ENCODE data around the gene PPP1R3F.

The PPP1R3F gene

DNA sequence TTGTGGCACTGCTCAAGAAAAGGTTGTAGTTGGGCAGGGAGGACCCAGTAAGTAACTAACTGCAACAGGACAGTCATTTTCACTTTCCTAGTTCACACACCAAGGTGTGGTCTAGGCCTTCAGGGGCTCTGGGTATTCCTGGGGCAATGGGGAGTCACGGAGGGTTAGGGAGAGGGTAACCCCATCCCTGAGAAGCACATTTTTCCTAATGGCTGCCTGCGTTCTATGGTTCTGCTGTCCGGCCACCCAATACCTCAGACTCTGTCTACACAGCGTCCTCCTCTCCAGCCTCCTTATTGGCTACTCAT is 937 bp upstream of the PPP1R3F start:
- in situ Hi-C loops (cut with HindIII; ENCODE audit: low pct_ligation_motif_present, low pct_unique_long_range_greater_than_20kb, low sequenced_read_pairs), result no loop called here
- DNase-seq, result no peak

DNA sequence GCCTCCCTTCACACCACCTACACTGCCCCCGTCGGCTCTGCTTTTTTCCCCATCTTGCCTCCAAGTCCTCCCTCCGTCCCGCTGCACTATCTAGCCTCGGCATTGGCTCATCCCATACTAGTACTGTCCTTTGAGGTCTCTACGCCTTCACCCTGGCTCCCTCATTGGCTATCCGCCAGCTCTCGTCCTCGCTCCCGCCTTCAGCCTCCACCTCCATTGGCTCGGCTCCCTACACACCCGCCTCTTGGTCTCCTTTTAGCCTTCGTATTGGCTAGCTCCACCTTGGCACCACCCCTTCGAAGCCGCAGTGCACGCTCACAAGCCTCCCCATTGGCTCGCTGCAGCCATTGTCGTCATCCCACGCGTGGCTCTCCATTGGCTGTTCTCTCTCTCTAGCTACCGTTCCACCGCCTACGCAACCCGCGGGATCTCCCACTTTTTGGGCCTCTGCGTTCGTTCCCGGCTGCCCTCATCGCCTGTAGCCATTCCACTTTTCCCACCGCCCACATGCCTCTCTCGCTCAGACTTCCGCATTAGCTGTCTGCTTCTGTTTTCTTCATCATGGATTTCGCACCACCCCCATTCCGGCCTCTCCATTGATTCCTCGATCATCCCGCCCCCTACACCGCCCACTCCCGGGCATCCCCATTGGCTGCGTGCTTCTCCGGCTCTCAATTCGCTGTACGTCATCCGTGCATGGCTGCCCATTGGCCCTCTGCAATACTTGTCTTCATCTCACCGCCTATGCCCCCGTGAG is 405 bp upstream of the PPP1R3F start:
- in situ Hi-C loops (cut with HindIII; ENCODE audit: low pct_ligation_motif_present, low pct_unique_long_range_greater_than_20kb, low sequenced_read_pairs), result no loop called here
- peak; percentile 94 for DNase-seq

DNA sequence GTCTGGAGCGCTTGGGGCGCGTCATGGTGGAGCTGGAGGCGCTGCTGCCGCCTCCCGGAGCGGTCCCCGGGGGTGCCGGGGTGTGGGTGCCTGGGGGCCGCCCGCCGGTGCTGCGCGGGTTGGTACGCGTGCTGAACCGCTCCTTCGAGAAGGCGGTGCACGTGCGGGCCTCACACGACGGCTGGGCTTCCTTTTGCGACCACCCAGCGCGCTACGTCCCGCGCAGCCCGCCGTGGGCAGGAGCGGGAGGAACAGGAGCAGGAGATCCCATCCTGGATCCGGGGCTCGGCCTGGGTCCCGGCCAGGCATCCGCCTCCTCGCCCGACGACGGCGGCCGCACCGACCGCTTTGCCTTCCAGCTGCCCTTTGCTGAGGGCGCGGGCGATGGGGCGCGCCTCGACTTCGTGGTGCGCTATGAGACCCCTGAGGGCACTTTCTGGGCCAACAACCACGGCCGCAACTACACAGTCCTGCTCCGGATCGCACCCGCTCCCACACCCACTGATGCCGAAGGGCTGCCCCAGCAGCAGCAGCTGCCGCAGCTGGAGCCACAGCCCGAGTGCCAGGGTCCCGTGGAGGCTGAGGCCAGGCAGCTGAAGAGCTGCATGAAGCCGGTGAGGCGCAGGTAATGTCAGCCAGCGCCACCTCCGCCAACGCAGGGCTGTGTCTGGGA is 792 bp downstream of the PPP1R3F start:
- in situ Hi-C loops (cut with HindIII; ENCODE audit: low pct_ligation_motif_present, low pct_unique_long_range_greater_than_20kb, low sequenced_read_pairs), result no loop called here
- no peak for DNase-seq

DNA sequence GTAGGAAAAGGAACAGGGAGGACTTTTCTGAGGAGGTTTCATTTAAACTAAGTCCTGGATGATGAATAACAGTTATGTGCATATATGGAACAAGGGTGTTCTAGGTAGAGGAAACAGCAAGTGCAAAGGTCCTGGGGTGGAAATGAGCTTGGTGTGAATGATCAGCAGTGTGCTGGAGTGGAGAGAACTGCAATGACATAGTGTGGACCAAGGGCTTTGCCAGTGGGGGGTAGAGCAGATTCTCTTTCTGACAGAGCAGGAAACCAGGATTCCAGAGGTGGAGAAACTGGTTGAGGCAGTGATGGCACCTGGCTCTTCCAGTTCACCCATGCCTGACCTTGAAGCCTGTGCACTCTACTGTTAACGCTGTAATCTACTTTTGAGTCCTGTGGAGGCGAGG is 1.7 kb downstream of the PPP1R3F start:
- no peak for DNase-seq
- in situ Hi-C loops (cut with HindIII; ENCODE audit: low pct_ligation_motif_present, low pct_unique_long_range_greater_than_20kb, low sequenced_read_pairs), result no loop called here

DNA sequence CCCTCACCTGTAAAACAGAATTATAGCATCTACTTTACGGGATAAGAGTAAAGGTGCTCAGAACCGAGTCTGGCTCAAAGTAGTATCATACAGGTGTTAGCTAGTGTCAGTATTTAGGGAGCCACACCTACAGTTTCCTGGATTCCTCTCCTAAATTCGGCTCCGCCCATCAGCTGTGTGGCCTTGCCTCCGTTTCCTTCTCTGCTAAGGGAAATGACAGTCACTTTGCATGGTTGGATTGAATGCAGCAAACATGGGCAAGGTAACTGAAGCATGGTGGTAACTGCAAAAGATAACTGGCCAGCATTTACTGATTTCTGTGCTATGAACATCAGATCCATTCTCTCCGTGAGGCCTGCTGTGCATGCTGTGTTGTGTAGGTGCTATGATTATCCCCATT is 2.8 kb downstream of the PPP1R3F start:
- DNase-seq, result no peak
- in situ Hi-C loops (cut with HindIII; ENCODE audit: low pct_ligation_motif_present, low pct_unique_long_range_greater_than_20kb, low sequenced_read_pairs), result no loop called here

DNA sequence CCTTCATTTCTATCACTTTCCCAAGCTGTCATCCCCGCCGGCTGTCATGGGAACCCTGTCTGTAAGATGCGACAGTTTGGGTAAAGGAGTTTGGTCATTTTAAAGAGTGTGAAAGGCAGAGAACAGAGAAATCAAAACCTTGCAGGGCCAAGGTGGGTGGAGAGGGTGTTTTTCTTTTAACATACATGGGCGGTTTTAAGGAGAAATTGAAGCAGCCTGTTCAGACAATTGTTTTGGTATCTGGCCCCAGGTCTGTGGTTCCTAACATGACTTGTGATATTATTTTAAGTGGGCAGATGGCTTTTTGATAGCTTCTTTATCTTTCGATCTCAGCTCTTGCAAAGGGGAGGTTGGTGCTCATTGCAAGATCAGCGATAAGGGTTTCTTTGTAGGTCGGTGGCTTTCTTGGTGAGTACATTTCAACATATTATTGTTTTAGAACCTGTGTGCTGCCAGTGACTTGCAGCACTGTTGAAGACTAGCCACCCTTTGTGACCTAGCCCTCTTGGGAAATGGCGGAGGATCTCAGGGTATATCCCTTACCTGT is 3.7 kb downstream of the PPP1R3F start:
- in situ Hi-C loops (cut with HindIII; ENCODE audit: low pct_ligation_motif_present, low pct_unique_long_range_greater_than_20kb, low sequenced_read_pairs), result no loop called here

DNA sequence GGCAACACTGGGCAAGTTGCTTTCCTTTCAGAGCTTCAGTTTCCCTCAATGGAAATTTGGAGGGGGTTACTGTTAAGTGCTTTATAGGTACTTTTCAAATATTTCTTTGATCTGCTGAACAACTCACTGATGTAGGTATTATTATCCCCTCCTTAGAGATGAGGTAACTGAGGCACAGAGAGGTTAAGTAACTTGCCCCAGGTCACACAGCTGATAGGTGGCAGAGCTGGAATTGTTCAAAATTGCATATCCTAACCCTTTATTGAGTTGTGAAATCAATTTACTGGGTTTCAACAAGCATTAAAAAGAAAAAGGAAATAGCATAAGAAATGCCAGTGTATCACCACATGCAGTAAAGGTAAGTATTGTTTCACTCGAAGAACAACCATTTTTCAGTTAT is 6.6 kb downstream of the PPP1R3F start:
- DNase-seq, result no peak
- in situ Hi-C loops (cut with HindIII; ENCODE audit: low pct_ligation_motif_present, low pct_unique_long_range_greater_than_20kb, low sequenced_read_pairs), result no loop called here

More for the DNA sequence above, 3.7 kb downstream of the PPP1R3F start:
- DNase-seq, result no peak

DNA sequence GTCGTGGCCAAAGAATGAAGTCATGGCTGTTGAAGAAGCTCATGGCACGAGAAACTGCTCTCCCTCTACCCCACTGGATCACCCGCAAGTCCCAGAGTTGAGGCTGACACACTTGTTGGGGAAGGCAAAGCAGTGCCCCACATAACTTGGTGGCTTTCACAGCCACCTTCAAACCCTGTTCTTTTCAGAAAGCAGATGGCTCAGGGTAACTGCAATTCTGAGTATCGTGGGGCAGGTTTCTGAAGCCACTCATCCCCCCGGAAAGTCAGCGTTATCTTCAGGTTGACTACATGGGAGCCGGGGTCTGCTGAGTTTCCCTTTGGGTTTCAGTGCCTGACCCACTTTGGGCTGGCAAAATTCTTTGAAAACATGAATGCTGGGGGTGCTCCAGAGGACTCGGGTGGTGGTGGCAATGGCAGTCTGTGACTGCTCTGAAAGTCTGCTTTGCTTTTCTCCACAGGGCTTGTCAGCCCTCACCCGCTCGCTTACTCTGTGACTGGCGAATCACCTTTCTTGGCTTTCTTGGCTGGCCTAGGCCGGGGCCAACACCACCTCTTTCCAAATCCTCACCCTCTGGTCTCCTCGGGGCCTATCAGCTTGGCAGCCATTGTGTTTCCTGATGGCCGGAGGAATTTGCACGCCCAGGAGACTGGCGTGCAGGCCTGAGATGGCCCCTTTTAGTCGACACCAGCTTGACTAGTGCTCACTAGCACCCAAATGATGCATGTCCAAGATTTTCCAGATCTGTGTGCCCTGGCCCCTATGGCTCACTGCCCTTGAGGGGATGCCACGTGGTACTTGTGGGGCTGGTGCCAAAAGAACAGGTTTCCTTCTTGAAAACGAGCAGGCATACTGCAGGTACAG is 7.3 kb downstream of the PPP1R3F start:
- in situ Hi-C loops (cut with HindIII; ENCODE audit: low pct_ligation_motif_present, low pct_unique_long_range_greater_than_20kb, low sequenced_read_pairs), result no loop called here

DNA sequence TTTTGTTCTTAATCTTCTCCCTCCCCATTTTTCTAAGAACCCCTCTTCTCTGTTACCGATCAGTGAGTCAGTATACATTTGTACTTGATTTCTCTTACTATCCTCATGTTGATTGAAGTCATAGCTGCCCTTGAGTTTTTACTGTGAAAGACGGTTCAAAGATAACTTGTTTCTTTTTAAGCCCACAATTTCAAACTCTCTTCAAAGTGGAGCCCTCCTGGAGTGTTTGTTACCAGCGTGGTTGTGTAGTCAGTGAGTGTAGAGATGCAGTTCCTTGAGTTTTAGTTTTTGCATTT is 7.9 kb downstream of the PPP1R3F start:
- DNase-seq, result no peak
- in situ Hi-C loops (cut with HindIII; ENCODE audit: low pct_ligation_motif_present, low pct_unique_long_range_greater_than_20kb, low sequenced_read_pairs), result no loop called here

More for the DNA sequence above, 7.3 kb downstream of the PPP1R3F start:
- no peak for DNase-seq

DNA sequence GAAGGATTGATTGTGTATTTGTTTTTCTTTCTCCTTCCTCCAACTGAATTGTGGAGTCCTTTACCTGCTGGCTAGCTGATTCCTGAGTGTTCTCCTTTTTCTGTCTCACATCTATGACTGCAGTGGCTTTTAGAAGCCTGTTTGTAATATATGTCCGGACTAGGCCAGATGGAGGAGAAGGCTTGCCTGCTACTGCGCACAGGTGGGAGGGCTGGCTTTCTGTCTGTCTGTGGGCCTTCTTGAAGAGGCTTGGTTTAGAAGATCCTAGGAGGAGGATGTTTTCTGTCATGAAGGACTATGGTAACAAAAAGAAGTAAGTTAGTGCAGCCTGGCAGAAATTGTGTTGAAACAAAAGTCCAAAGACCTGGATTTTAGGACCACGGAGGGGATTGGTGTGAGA is 8.5 kb downstream of the PPP1R3F start:
- in situ Hi-C loops (cut with HindIII; ENCODE audit: low pct_ligation_motif_present, low pct_unique_long_range_greater_than_20kb, low sequenced_read_pairs), result no loop called here
- no peak for DNase-seq

DNA sequence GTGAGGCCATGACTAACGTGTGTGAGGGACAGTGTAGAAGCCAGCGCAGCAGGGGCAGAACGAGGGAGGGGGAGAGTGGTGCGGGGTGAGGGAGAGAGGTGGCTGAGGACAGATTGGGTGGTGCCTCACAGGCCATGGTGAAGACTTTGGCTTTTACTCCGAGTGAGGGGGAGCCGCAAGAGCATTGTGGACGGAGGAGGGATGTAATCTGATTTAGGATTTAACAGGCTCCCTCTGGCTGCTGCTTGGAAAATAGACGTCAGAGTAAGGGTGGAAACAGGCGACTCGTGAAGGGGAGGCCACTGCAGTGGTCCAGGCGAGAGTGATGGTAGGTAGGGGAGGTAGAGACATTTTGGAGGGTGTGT is 13.0 kb downstream of the PPP1R3F start:
- DNase-seq, result no peak
- in situ Hi-C loops (cut with HindIII; ENCODE audit: low pct_ligation_motif_present, low pct_unique_long_range_greater_than_20kb, low sequenced_read_pairs), result no loop called here

DNA sequence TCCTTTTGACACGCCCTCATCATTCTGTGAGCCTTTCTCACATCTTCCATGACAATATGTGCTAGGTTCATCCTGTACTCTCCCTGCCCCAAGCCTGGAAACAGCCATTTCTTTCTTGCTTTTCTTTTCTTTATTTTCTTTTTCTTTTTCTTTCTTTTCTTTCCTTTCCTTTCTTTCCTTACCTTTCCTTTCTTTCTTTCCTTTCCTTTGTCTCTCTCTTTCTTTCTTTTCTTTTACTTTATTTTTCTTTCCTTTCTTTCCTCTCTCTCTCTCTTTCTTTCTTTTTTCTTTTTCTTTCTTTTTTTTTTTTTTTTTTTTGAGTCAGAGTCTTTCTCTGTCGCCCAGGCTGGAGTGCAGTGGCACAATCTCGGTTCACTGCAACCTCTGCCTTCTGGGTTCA is 14.6 kb downstream of the PPP1R3F start:
- in situ Hi-C loops (cut with HindIII; ENCODE audit: low pct_ligation_motif_present, low pct_unique_long_range_greater_than_20kb, low sequenced_read_pairs), result no loop called here
- no peak for DNase-seq

DNA sequence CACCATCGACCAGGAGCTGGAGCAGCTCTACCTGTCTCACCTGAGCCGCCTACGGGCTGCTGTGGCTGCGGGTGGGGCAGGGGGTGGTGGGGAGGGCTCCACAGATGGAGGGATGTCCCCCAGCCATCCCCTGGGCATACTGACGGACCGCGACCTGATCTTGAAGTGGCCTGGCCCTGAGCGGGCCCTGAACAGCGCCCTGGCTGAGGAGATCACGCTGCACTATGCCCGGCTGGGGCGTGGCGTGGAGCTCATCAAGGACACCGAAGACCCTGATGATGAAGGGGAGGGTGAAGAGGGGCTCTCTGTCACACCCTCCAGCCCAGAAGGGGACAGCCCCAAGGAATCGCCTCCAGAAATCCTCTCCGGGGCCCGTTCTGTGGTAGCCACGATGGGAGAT is 16.5 kb downstream of the PPP1R3F start:
- no peak for DNase-seq
- in situ Hi-C loops (cut with HindIII; ENCODE audit: low pct_ligation_motif_present, low pct_unique_long_range_greater_than_20kb, low sequenced_read_pairs), result no loop called here

DNA sequence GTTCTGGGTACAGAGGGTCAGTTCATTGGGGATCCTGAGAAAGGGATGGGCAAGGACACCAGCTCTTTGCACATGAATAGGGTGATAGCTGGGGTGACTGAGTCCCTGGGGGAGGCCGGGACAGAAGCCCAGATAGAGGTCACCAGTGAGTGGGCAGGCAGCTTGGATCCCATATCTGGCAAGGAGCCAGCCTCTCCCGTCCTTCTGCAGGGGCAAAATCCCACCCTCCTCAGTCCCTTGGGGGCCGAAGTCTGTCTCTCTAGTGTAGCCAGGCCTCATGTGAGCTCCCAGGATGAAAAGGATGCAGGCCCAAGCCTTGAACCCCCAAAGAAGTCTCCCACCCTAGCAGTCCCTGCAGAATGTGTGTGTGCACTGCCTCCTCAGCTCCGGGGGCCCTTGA is 17.0 kb downstream of the PPP1R3F start:
- in situ Hi-C loops (cut with HindIII; ENCODE audit: low pct_ligation_motif_present, low pct_unique_long_range_greater_than_20kb, low sequenced_read_pairs), result no loop called here
- DNase-seq, result no peak

DNA sequence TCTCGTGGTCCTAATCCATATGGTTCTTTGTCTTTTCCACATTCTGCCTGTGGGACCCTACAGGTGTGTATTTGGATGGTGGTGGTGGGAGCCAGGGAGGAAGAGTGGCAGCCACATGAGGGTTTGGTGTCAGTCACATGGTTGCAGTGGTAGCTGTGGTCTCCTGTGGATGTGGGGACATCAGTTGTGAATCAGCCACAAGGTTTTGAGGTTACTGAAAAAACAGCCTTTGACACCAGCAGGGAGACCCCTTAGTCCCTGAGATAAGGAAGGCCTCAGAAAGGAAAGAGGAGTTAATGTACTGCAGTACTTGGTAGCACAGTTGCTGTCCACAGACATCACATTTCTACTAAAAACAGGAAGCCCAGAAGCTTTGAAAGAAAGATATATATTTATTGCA is 18.1 kb downstream of the PPP1R3F start:
- no peak for DNase-seq
- in situ Hi-C loops (cut with HindIII; ENCODE audit: low pct_ligation_motif_present, low pct_unique_long_range_greater_than_20kb, low sequenced_read_pairs), result no loop called here

DNA sequence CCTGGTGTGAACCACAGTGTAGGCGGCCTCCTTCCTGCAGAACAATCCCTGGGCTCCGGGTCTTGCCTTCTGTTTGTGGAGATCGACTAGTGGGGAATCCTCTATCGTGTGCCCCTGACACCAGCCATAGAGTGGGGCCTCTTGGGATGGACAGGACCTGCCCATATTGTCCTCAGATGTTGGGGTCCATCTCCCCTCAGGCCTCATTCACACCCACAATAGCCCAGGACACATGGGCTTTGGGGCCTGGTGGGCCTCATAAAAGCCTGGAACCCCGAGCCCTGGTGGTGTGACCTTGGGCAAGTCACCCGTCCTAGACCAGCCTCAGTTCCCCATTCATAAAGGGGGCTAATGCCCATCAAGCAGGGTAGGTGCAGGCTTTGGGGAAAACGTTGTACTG is 20.6 kb downstream of the PPP1R3F start:
- DNase-seq, result no peak
- in situ Hi-C loops (cut with HindIII; ENCODE audit: low pct_ligation_motif_present, low pct_unique_long_range_greater_than_20kb, low sequenced_read_pairs), result no loop called here

DNA sequence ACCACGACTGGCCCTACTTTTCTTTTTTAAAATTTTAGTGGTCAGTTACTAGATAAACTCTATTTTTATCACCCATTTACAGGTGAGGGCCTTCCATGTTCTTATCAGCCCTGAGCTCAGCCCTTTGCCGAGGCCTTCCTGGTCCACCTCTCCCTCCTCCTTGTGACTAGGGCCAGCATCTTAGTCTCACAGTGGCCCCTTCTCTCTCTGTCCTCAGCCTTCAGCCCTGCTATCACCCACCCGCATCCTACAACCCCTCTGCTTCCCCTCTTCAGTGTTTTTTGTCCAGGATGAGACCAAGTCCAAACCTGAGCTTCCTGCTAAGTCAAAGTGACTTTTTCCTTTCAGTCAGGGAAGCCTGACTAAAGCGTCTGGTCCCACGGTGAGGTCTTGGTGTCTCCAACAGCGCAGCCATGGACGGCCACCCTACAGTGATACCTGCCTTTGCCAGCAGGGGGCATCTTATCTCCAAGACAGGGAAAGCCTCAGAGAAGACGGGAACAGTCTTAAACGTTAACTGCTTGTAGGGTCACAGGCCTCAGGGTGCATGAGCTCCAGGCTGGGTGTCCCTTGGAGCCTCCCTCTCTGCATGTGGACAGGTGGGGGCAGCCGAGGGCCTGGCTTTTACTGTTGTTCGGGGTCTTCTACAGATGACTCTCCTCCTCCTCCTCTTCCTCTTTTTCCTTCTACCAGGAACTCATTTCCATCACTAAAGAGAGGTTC is 22.2 kb downstream of the PPP1R3F start:
- in situ Hi-C loops (cut with HindIII; ENCODE audit: low pct_ligation_motif_present, low pct_unique_long_range_greater_than_20kb, low sequenced_read_pairs), result no loop called here
- peak; percentile 46 for DNase-seq

DNA sequence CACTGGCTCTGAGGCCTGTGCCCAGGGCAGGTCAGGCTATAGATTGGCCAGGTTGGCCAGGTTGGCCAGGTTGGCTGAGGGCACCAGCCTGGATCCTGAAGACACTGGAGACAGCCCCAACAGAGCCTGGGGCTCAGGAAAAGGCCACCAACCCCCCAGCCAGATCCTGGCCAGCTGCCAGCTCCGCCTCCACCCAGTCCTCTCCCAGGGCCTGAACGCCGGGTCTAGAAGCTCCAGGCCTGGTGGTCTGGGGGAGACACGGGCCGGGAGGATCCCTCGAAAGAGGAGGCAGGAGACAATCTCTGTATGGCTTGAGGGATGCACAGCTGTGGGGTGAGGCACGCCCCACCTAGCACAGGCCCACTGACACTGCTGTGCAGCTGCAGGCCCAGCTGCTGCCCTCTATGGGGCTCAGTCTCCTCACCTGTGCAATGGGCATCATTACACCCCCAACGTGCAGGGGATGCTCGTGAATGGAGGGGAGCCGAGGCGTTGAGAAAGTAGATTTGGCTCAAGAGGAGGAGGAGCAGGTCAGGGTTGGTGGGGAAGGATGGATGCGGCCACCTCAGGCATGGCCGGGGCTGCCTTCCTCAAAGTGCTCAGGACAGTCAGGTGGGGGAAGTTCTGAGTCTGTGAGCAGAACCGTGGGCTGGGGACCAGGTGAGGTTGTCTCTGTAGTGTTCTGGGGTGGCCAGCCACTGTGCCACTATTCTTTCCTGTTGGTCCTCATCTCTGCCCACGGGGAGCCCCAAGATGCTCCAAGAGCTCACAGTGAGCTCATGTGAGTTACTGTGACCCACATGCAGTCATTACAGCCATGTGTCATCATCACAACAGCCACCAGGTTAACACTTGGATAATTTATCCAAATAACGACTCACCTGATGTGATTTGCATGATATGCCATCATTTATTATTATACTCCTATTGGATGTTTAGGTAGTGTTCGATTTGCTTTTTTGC is 23.1 kb downstream of the PPP1R3F start:
- in situ Hi-C loops (cut with HindIII; ENCODE audit: low pct_ligation_motif_present, low pct_unique_long_range_greater_than_20kb, low sequenced_read_pairs), result no loop called here
- no peak for DNase-seq

Measured in ACHN (cell line).